ENCODE measurements around the gene PFKP.

Gene PFKP

GRCh38 chr10:3165196-3165595 is 97.8 kb downstream of the PFKP start:
- no peak for TF ChIP-seq ZNF274 (IDR thresholded peaks at IDR 0.05; ENCODE audit: low read depth, low read length)
- no peak overlapping the region for H3K4me3 ChIP-seq (ENCODE audit: low read length)

- no peak for TF ChIP-seq ZNF274 (IDR thresholded peaks at IDR 0.05; ENCODE audit: low read depth, low read length)
- no peak overlapping the region for H3K4me3 ChIP-seq (ENCODE audit: low read length)
These were observed 99.3 kb downstream of the PFKP start for GRCh38 chr10:3166496-3167290.

- H3K4me3 ChIP-seq (ENCODE audit: low read length) = no peak overlapping the region
- no peak for TF ChIP-seq ZNF274 (IDR thresholded peaks at IDR 0.05; ENCODE audit: low read depth, low read length)
These were observed 100.4 kb downstream of the PFKP start for GRCh38 chr10:3167611-3168330.

GRCh38 chr10:3169271-3169670 is 101.9 kb downstream of the PFKP start:
- no peak overlapping the region for H3K4me3 ChIP-seq (ENCODE audit: low read length)
- no peak for TF ChIP-seq ZNF274 (IDR thresholded peaks at IDR 0.05; ENCODE audit: low read depth, low read length)

- H3K4me3 ChIP-seq (ENCODE audit: low read length) = no peak overlapping the region
- TF ChIP-seq ZNF274 (IDR thresholded peaks at IDR 0.05; ENCODE audit: low read depth, low read length) = no peak
These were observed 102.3 kb downstream of the PFKP start for GRCh38 chr10:3169673-3170072.

- H3K4me3 ChIP-seq (ENCODE audit: low read length) = peak overlapping the region; percentile 96
These were observed 104.1 kb downstream of the PFKP start for GRCh38 chr10:3171488-3171887.

- TF ChIP-seq ZNF274 (IDR thresholded peaks at IDR 0.05; ENCODE audit: low read depth, low read length) = no peak
- peak overlapping the region; percentile 96 for H3K4me3 ChIP-seq (ENCODE audit: low read length)
These were observed 104.7 kb downstream of the PFKP start for GRCh38 chr10:3172081-3172445.

- H3K4me3 ChIP-seq (ENCODE audit: low read length) = peak within 1 kb of the TSS; percentile 96
These were observed 105.3 kb downstream of the PFKP start, which contains the start of gene PITRM1 for GRCh38 chr10:3172446-3173170. Gene PITRM1, minus strand, starts transcription at chr10:3172782. Its CDS starts 10 bp downstream, at chr10:3172772.

GRCh38 chr10:3173171-3173878 is 106.0 kb downstream of the PFKP start:
- TF ChIP-seq ZNF274 (IDR thresholded peaks at IDR 0.05; ENCODE audit: low read depth, low read length) = no peak
- peak overlapping the region; percentile 56; the same call in 1 of the 2 replicates for H3K4me3 ChIP-seq (ENCODE audit: low read length)

More at GRCh38 chr10:3172446-3173170, 105.3 kb downstream of the PFKP start, which contains the start of gene PITRM1:
- TF ChIP-seq ZNF274 (IDR thresholded peaks at IDR 0.05; ENCODE audit: low read depth, low read length) = no peak

- no peak for TF ChIP-seq ZNF274 (IDR thresholded peaks at IDR 0.05; ENCODE audit: low read depth, low read length)
- no peak overlapping the region for H3K4me3 ChIP-seq (ENCODE audit: low read length)
These were observed 110.7 kb downstream of the PFKP start for GRCh38 chr10:3178042-3178441.

- no peak overlapping the region for H3K4me3 ChIP-seq (ENCODE audit: low read length)
- TF ChIP-seq ZNF274 (IDR thresholded peaks at IDR 0.05; ENCODE audit: low read depth, low read length) = no peak
These were observed 111.8 kb downstream of the PFKP start for GRCh38 chr10:3179174-3179573.

- no peak overlapping the region for H3K4me3 ChIP-seq (ENCODE audit: low read length)
- no peak for TF ChIP-seq ZNF274 (IDR thresholded peaks at IDR 0.05; ENCODE audit: low read depth, low read length)
These were observed 113.1 kb downstream of the PFKP start for GRCh38 chr10:3180355-3181025.

GRCh38 chr10:3185386-3185785 is 118.0 kb downstream of the PFKP start:
- no peak overlapping the region for H3K4me3 ChIP-seq (ENCODE audit: low read length)
- no peak for TF ChIP-seq ZNF274 (IDR thresholded peaks at IDR 0.05; ENCODE audit: low read depth, low read length)

Measured in GM08714 (cell line).